GM20000 (cell line): ENCODE data around the gene ADTRP.

Experiments used
- DNase-seq: peaks from one replicate; pipeline ENCODE4 v3.0.0; 2012; ENCODE audit warnings: low spot score
- CTCF ChIP-seq: IDR thresholded peaks from 2 replicates; pipeline ENCODE4 v1.5.1; 2012; ENCODE audit warnings: mild to moderate bottlenecking, control low read depth; ENCODE audit errors: extremely low read depth, missing control alignments

ADTRP gene

GRCh38 chr6:11672256-11672655 is 106.3 kb downstream of the ADTRP start:
- TF ChIP-seq CTCF, result no peak

DNA sequence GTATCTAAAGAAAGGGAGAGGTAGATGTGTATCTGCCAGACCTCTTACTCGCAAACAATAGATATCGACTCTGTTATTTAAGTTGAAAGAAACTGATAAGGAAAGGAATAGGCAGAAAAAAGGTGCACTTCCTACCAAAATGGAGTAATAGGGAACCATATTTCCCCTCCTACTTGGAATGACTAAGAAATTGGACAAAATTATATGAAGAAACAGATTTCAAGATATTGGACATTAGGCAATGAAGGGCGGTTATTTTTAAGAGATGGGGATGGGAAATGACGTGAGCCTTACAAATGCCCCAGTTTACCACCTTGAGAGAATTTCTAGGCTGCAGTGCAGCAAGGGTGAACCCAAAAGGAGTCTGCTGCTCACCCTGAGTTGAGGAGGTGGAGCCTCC is 108.9 kb downstream of the ADTRP start:
- no peak for TF ChIP-seq CTCF
- DNase-seq, result no peak

More at GRCh38 chr6:11672256-11672655, 106.3 kb downstream of the ADTRP start:
- DNase-seq, result no peak

GRCh38 chr6:11668455-11668854 is 110.1 kb downstream of the ADTRP start:
- no peak for DNase-seq
- no peak for TF ChIP-seq CTCF

DNA sequence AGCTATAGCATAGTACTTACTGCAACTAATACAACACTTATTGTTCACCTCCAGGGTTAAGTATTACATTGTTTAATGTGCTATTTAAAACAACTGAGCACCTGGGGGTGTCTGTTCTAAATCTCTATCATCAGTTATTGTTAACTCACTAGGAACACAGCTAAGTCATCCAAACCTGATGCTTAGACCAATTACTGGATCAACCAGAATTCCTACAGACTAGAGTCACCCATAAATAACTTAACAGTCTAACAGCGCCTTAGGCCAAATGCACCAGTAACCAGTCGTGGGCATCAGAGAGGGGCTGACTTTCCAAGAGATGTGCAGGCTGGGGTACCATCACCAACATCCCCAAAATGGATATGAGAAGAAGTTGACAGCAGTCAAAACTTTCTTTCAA is 110.7 kb downstream of the ADTRP start:
- DNase-seq, result no peak
- no peak for TF ChIP-seq CTCF

DNA sequence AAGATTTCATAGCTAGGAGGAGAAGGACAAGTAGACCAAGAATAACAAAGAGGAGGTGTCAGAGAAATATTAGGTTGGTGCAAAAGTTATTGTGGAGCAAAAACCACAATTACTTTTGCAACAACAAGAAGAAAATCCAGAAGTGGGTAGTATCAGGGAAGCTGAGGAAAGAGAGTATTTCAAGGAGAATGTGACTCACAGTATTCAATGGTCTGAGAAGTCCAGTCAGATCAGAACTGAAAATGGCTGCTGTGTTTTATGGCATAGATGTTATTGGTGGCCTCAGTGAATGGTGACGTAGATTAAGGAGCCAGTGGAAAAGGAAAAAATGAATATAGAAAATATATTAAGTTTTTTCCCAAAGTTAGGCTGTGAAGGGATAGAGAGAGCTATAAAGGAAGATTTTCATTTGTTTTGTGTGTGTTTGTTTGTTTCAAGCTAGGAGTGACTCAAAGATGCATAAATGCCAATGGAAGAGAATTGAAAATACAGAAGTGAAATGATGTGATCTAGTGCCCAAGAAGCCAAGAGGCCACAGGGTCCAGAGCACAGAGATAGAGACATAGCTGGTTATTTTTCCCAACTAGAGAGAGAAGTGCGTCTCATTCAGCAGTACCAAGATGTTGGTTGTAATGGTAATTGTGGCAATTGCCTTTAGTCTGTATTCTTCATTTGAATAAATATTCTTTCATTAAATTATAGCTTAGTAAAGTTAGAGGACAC is 112.8 kb downstream of the ADTRP start:
- no peak for TF ChIP-seq CTCF
- no peak for DNase-seq
